Lower leg skin (tissue), 3 donors: ENCODE results near the gene LMF1.

ENCODE experiments used
- POLR2A ChIP-seq, 2 donors: fragments of 450-650 bp; IDR thresholded peaks; one replicate each; pipeline ENCODE4 v1.6.1; 2016 to 2017; ENCODE audit warnings: antibody characterized with exemption in 2 of 2, mild to moderate bottlenecking in 1 of 2, moderate library complexity in 1 of 2
- TF ChIP-seq, protein P1 (sequence below), 3 donors: fragments of 450-650 bp; IDR thresholded peaks; one replicate each; pipeline ENCODE4 v1.5.1; 2016; ENCODE audit warnings: antibody characterized with exemption in 3 of 3, mild to moderate bottlenecking in 3 of 3, moderate library complexity in 2 of 3

DNA sequence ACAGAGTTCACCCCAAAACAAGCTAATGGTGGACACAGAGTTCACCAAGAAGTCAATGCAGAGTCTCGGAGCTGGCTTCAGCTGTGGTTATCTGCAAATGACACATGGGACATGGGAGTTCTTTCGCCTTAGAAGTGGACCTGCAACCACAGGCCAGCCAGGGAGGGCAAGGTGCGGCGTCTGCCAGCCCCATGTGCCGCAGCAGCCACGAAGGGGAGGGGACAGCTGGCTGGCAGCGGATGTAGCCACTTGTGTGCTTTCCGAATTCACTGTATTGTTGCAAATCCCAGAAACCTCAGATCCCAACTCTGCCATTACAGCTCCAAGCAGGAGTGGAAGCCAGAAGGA lies 24.8 kb downstream of the LMF1 start:
- TF ChIP-seq, protein P1, sequence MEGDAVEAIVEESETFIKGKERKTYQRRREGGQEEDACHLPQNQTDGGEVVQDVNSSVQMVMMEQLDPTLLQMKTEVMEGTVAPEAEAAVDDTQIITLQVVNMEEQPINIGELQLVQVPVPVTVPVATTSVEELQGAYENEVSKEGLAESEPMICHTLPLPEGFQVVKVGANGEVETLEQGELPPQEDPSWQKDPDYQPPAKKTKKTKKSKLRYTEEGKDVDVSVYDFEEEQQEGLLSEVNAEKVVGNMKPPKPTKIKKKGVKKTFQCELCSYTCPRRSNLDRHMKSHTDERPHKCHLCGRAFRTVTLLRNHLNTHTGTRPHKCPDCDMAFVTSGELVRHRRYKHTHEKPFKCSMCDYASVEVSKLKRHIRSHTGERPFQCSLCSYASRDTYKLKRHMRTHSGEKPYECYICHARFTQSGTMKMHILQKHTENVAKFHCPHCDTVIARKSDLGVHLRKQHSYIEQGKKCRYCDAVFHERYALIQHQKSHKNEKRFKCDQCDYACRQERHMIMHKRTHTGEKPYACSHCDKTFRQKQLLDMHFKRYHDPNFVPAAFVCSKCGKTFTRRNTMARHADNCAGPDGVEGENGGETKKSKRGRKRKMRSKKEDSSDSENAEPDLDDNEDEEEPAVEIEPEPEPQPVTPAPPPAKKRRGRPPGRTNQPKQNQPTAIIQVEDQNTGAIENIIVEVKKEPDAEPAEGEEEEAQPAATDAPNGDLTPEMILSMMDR (IDR thresholded peaks at IDR 0.05): no peak
- TF ChIP-seq POLR2A (IDR thresholded peaks at IDR 0.05): no peak
